Activated T-helper 17 cell treated with anti-CD3 and anti-CD28 coated beads, Interleukin-2, amount 50 U/mL, for 72 hours (primary cell): ENCODE results near the gene HYAL1. TPM values are rescaled to one million over a fixed set of nuclear protein-coding genes. Genes with fewer than 3 reads are reported as not detected.
"Not testable (repeated sequence)": the region's sequence is repeated elsewhere in the genome, so short reads cannot be mapped to it uniquely, and the experiment has no call there.

ENCODE experiments used
- ATAC-seq: fragments of 150-1000 bp; cut with Tn5 transposase; replicated peaks from 2 replicates; pipeline ENCODE4 v1.10.0; 2021; ENCODE audit warnings: mild to moderate bottlenecking, moderate library complexity
- H3K27ac Mint-ChIP-seq: one replicate; pipeline ENCODE4 v1.8.0; 2022; ENCODE audit warnings: mixed read lengths
- H3K27me3 Mint-ChIP-seq: one replicate; pipeline ENCODE4 v1.8.0; 2022; ENCODE audit warnings: mixed read lengths
- H3K36me3 Mint-ChIP-seq: one replicate; pipeline ENCODE4 v1.8.0; 2022; ENCODE audit warnings: low read depth, mild to moderate bottlenecking, mixed read lengths
- H3K4me1 Mint-ChIP-seq: one replicate; pipeline ENCODE4 v1.8.0; 2022; ENCODE audit warnings: mixed read lengths
- H3K4me3 Mint-ChIP-seq: one replicate; pipeline ENCODE4 v1.8.0; 2022; ENCODE audit warnings: mild to moderate bottlenecking, mixed read lengths
- H3K9me3 Mint-ChIP-seq: one replicate; pipeline ENCODE4 v1.8.0; 2022; ENCODE audit warnings: mixed read lengths
- total RNA-seq, 2 donors: library from RNA; stranded (reverse); gene quantifications; one replicate each; pipeline ENCODE4 v1.2.3, GENCODE V29; 2022

Gene HYAL1
- total RNA-seq, 2 donors from 2014 or later: 0.29 TPM; not detected in 1

DNA sequence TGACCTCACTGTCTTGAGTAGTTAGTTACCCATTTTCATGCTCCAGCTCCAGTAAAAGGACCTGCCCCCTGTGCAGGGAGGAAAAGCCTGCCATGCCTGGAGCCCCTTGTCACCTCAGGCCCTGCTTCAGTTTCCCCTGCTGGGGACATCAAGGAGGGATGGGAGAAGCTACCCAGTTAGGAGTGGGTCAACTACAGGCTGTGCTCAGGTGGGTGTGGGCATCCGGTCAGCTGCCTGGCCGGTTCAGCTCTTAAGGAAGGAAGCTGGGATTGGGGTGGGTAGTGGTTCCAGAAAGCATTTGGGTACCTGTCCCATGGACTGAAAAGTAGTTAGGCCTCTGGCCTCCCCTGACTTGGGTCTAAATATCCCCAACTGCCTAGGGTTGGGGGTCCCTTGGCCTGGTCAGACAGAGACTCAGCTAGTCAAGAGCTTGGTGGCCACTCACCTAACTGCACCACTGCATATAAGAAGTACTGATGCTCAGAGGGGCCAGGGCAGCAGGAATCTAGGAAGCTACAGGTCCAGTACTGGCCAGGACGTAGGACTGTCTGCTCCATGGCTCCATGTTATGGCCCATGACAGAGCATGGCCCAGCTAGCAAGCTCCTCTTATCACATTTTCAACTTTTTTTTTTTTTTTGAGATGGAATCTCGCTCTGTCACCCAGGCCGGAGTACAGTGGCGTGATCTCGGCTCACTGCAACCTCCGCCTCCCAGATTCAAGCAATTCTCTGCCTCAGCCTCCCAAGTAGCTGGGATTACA is 23.9 kb downstream of the HYAL1 start:
- no peak for ATAC-seq
- Mint-ChIP-seq H3K27me3 (peaks cover 18% of the 10 kb centered on the region), H3K27ac (no peak overlapping the region), H3K4me1 (peaks cover under 1% of the 10 kb centered on the region), H3K9me3 (no peaks in the 10 kb centered on the region), H3K4me3 (no peak overlapping the region), H3K36me3 (no peaks in the 10 kb centered on the region)

DNA sequence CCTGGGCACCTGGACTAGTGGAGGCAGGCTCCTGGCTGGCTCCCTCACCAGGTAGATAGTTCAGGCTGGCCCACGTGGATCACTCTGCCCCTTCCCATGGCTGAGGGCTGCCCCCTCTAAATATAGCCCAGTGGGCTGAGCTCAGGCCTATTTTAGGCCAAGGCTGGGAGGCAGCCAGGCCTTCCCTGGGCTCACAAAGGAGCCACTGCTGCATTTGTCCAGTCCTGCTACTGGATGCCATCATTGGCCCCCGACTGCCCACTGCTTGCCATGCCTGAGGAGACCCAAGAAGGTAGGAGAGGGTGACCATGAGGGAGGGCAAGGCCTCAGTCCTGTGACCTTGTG is 24.5 kb downstream of the HYAL1 start, which contains the start of gene LSMEM2:
LSMEM2 (plus strand) TSS at position 208 of the 345 bp plus-strand sequence; CDS start at position 235, 27 bp downstream.
- peaks cover 23% of the 10 kb centered on the region for H3K27me3 Mint-ChIP-seq
- H3K4me3 Mint-ChIP-seq: no peak within 1 kb of the TSS
- no peaks in the 10 kb centered on the region for H3K9me3 Mint-ChIP-seq
- H3K4me1 Mint-ChIP-seq: peaks cover 5% of the 10 kb centered on the region
- no peak within 1 kb of the TSS for H3K27ac Mint-ChIP-seq
- ATAC-seq: no peak
- no peaks in the 10 kb centered on the region for H3K36me3 Mint-ChIP-seq

DNA sequence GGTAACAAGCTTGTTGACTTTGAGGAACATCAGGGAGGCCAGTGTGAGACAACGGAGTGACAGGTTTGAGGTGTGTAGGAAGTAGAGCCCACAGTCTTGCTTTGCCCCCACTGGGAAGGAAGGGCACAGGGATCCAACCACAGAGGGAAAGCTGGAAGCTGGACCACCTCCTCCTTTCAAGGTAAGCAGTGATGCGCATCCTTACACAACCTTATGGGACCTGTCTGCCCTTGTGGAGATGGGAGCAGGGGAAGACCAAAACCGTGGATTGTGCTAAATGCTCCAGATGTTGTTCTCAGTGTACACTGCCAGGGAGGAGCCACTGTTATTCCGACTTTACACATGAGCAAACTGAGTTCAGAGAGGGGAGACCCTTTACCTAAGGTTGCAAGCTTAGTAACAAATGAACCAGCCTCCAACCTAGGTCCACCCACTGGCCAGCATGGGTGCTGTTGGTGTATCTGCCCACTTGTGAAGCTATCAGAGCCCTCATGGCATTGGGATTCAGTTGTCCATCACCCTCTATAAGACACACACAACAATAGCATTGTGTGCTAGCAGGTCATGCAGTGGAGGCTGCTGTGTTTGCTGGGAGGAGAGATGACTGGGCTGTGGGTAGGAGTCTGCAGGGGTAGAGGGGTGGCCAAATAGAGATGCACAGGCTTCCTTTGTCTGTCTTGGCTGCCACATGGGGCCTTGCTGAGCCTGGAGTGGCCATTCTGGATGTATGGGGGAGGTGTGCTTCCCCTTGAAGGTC is 25.1 kb downstream of the HYAL1 start:
- Mint-ChIP-seq H3K27ac (no peak overlapping the region), H3K4me1 (peaks cover 5% of the 10 kb centered on the region), H3K36me3 (no peaks in the 10 kb centered on the region), H3K9me3 (no peaks in the 10 kb centered on the region), H3K27me3 (peaks cover 23% of the 10 kb centered on the region), H3K4me3 (no peak overlapping the region)
- ATAC-seq: peak; percentile 22

DNA sequence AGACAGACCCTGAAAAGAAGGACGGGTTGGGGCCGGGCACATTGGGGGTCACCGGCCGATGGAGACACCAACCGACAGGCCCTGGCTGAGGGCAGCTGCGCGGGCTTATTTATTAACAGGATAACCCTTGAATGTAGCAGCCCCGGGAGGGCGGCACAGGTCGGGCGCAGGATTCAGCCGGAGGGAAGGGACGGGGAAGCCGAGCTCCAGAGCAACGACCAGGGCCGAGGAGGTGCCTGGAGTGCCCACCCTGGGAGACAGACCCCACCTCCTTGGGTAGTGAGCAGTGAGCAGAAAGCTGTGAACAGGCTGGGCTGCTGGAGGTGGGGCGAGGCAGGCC is 26.6 kb downstream of the HYAL1 start:
- Mint-ChIP-seq H3K4me3 (no peak overlapping the region), H3K27me3 (peaks cover 27% of the 10 kb centered on the region), H3K4me1 (peaks cover 9% of the 10 kb centered on the region), H3K27ac (no peak overlapping the region), H3K36me3 (no peaks in the 10 kb centered on the region), H3K9me3 (no peaks in the 10 kb centered on the region)
- no peak for ATAC-seq

DNA sequence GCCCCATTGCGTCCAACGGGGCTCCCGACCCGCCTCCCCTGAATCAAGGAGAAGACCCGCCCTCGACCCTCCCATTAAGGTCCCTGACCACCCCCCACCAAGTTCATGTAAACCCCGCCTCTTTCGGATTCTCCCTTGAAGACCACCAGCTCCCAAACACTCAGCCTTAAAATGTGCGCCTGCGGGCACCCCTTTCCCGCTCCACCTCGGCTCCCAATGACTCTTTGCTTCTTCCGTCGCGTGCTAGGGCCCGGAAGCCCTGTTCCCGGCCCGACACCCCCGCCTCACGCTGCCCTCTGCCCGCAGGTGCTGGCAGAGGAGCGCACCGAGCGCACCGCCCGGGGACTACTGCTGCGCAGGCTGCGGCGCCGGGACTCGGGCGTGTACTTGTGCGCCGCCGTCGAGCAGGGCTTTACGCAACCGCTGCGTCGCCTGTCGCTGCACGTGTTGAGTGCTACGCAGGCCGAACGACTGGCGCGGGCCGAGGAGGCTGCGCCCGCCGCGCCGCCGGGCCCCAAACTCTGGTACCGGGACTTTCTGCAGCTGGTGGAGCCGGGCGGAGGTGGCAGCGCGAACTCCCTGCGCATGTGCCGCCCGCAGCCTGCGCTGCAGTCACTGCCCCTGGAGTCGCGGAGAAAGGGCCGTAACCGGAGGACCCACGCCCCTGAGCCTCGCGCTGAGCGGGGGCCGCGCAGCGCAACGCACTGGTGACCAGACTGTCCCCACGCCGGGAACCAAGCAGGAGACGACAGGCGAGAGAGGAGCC is 27.2 kb downstream of the HYAL1 start:
- Mint-ChIP-seq H3K4me3 (peak overlapping the region; percentile 35), H3K9me3 (no peaks in the 10 kb centered on the region), H3K27me3 (peaks cover 27% of the 10 kb centered on the region), H3K4me1 (peaks cover 9% of the 10 kb centered on the region), H3K36me3 (no peaks in the 10 kb centered on the region), H3K27ac (no peak overlapping the region)
- ATAC-seq: no peak

DNA sequence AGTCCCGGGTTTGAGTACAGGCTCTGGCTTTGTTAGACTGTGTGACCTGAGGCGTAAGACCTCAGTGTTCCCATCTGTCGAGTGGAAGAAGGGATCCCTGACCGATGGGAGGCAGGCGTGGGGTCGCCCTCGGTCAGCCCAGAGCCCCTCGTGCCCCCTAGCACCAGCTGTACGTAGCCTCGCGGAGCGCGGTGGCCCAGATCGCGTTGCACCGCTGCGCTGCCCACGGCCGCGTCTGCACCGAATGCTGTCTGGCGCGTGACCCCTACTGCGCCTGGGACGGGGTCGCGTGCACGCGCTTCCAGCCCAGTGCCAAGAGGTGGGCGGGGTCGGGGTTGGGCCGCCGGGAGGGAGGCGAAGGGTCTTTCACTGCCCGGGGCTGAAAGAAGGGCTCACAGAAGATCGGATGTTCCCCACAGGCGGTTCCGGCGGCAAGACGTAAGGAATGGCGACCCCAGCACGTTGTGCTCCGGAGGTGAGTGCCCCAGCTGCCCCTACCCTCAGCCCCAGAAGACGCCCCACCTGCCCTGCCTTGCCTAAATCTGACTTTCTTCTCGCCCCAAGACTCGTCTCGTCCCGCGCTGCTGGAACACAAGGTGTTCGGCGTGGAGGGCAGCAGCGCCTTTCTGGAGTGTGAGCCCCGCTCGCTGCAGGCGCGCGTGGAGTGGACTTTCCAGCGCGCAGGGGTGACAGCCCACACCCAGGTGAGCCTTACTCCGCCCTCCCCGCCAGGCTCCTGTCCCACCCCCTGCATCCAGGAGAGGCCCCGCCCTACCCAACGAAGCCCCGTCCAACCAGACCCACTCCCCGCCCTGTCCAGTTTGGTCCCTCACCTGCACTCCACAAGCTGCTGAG is 28.0 kb downstream of the HYAL1 start:
- Mint-ChIP-seq H3K27ac (no peak overlapping the region), H3K27me3 (peaks cover 27% of the 10 kb centered on the region), H3K9me3 (no peaks in the 10 kb centered on the region), H3K4me3 (peak overlapping the region; percentile 35), H3K4me1 (peaks cover 9% of the 10 kb centered on the region), H3K36me3 (no peaks in the 10 kb centered on the region)
- no peak for ATAC-seq

DNA sequence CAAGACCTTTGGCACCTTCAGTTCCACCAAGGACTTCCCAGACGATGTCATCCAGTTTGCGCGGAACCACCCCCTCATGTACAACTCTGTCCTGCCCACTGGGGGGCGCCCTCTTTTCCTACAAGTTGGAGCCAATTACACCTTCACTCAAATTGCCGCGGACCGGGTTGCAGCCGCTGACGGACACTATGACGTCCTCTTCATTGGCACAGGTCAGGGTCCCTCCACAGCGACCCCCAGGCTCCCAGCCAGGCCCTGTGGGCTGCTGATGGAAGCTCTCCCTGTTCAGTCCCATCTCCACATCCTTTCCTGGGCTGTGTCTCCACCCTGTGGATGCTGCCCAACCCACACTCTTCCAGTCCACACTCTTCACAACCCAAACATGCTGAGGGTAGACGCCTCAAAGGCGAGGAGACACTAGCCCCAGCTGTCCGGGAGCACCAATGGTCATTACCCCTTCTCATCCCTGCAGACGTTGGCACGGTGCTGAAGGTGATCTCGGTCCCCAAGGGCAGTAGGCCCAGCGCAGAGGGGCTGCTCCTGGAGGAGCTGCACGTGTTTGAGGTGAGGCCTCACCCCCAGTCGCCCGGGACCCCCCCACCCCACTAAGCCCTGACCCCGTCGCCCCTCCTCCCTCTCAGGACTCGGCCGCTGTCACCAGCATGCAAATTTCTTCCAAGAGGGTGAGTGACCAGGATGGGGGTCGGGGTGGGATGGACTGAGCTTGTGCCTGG is 28.8 kb downstream of the HYAL1 start:
- H3K4me1 Mint-ChIP-seq: peaks cover 9% of the 10 kb centered on the region
- H3K27ac Mint-ChIP-seq: no peak overlapping the region
- H3K27me3 Mint-ChIP-seq: peaks cover 27% of the 10 kb centered on the region
- H3K4me3 Mint-ChIP-seq: peak overlapping the region; percentile 60
- peak; percentile 41 for ATAC-seq
- no peaks in the 10 kb centered on the region for H3K9me3 Mint-ChIP-seq
- no peaks in the 10 kb centered on the region for H3K36me3 Mint-ChIP-seq

DNA sequence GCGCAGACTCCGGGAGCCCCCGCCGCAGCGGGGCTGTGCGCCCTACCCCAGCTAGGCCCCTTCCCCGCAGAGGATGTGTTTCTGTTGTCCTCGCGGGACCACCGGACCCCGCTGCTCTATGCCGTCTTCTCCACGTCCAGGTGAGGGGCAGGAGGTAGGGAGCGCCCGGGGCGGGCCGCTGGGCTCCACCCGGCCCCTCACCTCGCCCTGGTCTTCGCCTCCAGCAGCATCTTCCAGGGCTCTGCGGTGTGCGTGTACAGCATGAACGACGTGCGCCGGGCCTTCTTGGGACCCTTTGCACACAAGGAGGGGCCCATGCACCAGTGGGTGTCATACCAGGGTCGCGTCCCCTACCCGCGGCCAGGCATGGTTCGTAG is 29.7 kb downstream of the HYAL1 start:
- no peak for ATAC-seq
- peaks cover 26% of the 10 kb centered on the region for H3K27me3 Mint-ChIP-seq
- peak overlapping the region; percentile 60 for H3K4me3 Mint-ChIP-seq
- H3K9me3 Mint-ChIP-seq: no peaks in the 10 kb centered on the region
- H3K27ac Mint-ChIP-seq: no peak overlapping the region
- peaks cover 9% of the 10 kb centered on the region for H3K4me1 Mint-ChIP-seq
- H3K36me3 Mint-ChIP-seq: no peaks in the 10 kb centered on the region

DNA sequence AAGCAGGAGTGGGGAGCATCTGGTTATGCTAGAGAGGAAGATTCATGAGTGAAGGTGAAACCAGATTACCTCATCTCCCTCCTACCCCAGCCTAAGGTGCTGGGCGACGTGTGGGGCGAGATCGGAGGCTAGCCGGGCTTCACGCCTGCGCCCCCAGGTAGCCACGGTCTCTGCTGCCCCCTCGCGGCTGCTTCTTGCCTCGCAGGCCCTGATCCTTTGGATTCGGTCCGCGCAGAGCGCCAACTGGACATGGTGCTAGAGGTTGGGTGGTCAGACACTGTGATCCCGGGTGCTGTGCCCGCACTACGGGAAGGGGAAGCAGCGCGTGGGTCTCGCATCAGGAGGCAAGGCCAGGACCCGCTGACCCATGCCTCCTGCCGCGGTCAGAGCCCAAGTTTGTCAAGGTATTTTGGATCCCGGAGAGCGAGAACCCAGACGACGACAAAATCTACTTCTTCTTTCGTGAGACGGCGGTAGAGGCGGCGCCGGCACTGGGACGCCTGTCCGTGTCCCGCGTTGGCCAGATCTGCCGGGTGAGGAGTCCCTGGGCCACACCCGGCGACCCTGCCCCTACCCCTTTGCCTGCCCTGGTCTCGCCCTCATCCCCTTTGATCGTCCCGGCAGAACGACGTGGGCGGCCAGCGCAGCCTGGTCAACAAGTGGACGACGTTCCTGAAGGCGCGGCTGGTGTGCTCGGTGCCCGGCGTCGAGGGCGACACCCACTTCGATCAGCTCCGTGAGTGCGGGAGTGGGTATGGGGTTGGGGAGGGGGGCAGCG is 30.3 kb downstream of the HYAL1 start:
- Mint-ChIP-seq H3K9me3 (no peaks in the 10 kb centered on the region), H3K36me3 (no peaks in the 10 kb centered on the region), H3K27ac (peak overlapping the region; percentile 77), H3K27me3 (peaks cover 21% of the 10 kb centered on the region), H3K4me3 (peak overlapping the region; percentile 71), H3K4me1 (peaks cover 9% of the 10 kb centered on the region)
- ATAC-seq: peak; percentile 97

DNA sequence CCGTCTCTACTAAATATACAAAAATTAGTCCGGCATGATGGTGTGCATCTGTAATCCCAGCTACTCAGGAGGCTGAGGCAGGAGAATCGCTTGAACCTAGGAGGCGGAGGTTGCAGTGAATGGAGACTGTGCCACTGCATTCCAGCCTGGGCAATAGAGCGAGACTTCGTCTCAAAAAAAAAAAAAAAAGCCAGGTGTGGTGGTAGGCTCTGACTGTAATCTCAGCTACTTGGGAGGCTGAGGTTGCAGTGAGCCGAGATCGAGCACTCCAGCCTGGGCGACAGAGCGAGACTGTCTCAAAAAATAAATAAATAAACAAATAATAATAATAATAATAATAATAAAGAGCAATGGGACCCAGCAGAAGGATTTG is 30.9 kb downstream of the HYAL1 start:
- Mint-ChIP-seq H3K27me3 (peaks cover 21% of the 10 kb centered on the region), H3K27ac (peak overlapping the region; percentile 77)
- ATAC-seq: peak; percentile 1

DNA sequence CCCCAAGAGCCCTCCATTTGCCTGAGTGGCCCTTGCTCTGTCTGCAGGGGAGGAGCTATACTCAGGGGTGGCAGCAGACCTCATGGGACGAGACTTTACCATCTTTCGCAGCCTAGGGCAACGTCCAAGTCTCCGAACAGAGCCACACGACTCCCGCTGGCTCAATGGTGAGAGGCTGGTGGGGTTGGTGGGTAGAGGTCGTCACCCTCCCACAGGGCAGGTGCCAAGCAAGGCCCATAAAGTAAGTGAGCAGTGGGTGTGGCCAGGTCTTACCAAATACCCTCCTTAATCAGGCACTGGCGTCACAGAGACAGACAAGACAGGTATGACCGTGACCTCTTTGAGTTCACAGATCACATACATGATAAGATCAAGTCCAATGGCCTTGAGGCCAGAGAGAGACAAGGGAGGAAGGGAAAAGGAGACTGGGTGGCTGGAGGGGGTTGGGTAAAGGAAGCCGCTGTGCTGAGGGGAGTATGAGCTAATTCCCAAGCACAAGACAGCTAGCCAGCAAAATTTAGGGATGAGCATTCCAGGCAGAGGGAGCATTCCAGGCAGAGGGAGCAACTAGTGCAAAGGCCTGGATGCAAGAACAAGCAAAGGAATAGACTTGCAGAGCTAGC is 31.9 kb downstream of the HYAL1 start:
- no peak overlapping the region for H3K4me3 Mint-ChIP-seq
- H3K27me3 Mint-ChIP-seq: peaks cover 21% of the 10 kb centered on the region

More for the DNA sequence above, 30.9 kb downstream of the HYAL1 start:
- H3K4me1 Mint-ChIP-seq, H3K9me3 Mint-ChIP-seq, H3K36me3 Mint-ChIP-seq: not testable (repeated sequence)
- peak overlapping the region; percentile 71 for H3K4me3 Mint-ChIP-seq

DNA sequence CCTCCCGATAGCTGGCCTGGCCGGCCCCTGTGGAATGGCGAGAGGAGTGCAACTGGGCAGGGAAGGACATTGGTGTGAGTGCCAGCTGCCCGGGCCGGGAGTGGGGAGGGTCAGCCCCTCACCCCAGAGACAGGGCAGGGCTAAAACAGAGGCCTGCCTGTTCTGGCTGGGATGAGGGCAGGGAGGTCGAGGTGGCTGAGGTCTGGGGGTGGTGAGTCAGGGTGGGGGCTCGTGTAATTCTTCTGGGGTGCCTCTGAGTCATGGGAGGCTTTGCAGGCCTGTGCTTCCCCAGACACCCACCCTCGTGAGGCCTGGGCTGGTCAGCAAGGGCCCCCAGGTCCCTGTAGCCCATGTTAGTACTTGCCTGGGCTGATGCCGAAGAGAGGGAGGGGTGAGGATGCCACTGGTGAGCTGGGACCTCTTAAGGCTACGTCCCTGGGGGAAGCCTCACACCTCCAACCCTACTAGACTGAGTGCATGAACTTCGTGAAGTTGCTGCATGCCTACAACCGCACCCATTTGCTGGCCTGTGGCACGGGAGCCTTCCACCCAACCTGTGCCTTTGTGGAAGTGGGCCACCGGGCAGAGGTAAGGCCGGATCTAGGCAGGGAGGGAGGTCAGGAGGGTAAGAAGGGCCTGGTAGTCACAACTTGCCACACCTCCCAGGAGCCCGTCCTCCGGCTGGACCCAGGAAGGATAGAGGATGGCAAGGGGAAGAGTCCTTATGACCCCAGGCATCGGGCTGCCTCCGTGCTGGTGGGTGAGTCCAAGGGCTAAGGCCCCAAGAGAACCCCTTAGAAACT is 32.8 kb downstream of the HYAL1 start:
- ATAC-seq: no peak
- no peaks in the 10 kb centered on the region for H3K9me3 Mint-ChIP-seq
- no peak overlapping the region for H3K4me3 Mint-ChIP-seq
- H3K27me3 Mint-ChIP-seq: peaks cover 17% of the 10 kb centered on the region
- H3K4me1 Mint-ChIP-seq: peaks cover 9% of the 10 kb centered on the region
- H3K27ac Mint-ChIP-seq: no peak overlapping the region
- no peaks in the 10 kb centered on the region for H3K36me3 Mint-ChIP-seq

More for the DNA sequence above, 31.9 kb downstream of the HYAL1 start:
- no peaks in the 10 kb centered on the region for H3K36me3 Mint-ChIP-seq
- peaks cover 9% of the 10 kb centered on the region for H3K4me1 Mint-ChIP-seq
- H3K27ac Mint-ChIP-seq: peak overlapping the region; percentile 37
- no peaks in the 10 kb centered on the region for H3K9me3 Mint-ChIP-seq
- no peak for ATAC-seq
